Caco-2 (cell line): Measurements from ENCODE around the gene N4BP2. TPM values are rescaled to one million over a fixed set of nuclear protein-coding genes. Genes with fewer than 3 reads are reported as not detected.

Experiments
- BruUV-seq: library from RNA; stranded (reverse); fragments of 400-500 nt; replicated peaks from 2 replicates; lab custom pipeline; 2021; lab: Mats Ljungman, UMichigan
- CTCF ChIA-PET: fragments of 300-600 bp; sonication (Branson Sonifier 250); formaldehyde crosslinking; loops from one replicate; lab custom pipeline; 2022; ENCODE audit warnings: antibody characterized with exemption; lab: Charles Lee
- POLR2A ChIA-PET: fragments of 300-600 bp; sonication (Branson Sonifier 250); formaldehyde crosslinking; loops from one replicate; lab custom pipeline; 2022; ENCODE audit warnings: antibody characterized with exemption; lab: Charles Lee
- DNase-seq, 2 experiments: peaks; one replicate each; pipeline versions ENCODE4 v3.0.0 to v3.0.0-alpha.2; 2020 to 2022
- H3K27me3 ChIP-seq: replicated peaks from 2 replicates; pipeline ENCODE4 v1.6.0; 2011; ENCODE audit warnings: low read length; ENCODE audit not compliant: control insufficient read depth, insufficient read depth
- H3K36me3 ChIP-seq: 2 replicates; pipeline ENCODE4 v1.5.1; 2011; ENCODE audit warnings: low read length; ENCODE audit not compliant: control insufficient read depth, insufficient read depth
- H3K4me1 ChIP-seq: fragments of 250-450 bp; sonication (Bioruptor Pico); 2 replicates; pipeline ENCODE4 v1.5.1; 2020; ENCODE audit warnings: mild to moderate bottlenecking
- H3K4me3 ChIP-seq: 2 replicates; pipeline ENCODE4 v1.5.1; 2011; ENCODE audit warnings: low read depth, mild to moderate bottlenecking, control low read depth, low read length
- H3K9me3 ChIP-seq: fragments of 250-450 bp; sonication (Bioruptor Pico); 2 replicates; pipeline ENCODE4 v1.5.1; 2020; ENCODE audit warnings: mild to moderate bottlenecking, moderate library complexity
- H3K27ac Mint-ChIP-seq: one replicate; pipeline ENCODE4 v1.8.0; 2022; ENCODE audit warnings: mixed read lengths; ENCODE audit not compliant: unreplicated experiment
- H3K27me3 Mint-ChIP-seq: one replicate; pipeline ENCODE4 v1.8.0; 2022; ENCODE audit warnings: mixed read lengths; ENCODE audit not compliant: insufficient read depth, unreplicated experiment
- H3K36me3 Mint-ChIP-seq: one replicate; pipeline ENCODE4 v1.8.0; 2022; ENCODE audit warnings: mild to moderate bottlenecking, mixed read lengths; ENCODE audit not compliant: insufficient read depth, unreplicated experiment
- H3K4me1 Mint-ChIP-seq: one replicate; pipeline ENCODE4 v1.8.0; 2022; ENCODE audit warnings: low read depth, mixed read lengths; ENCODE audit not compliant: unreplicated experiment
- H3K4me3 Mint-ChIP-seq: one replicate; pipeline ENCODE4 v1.8.0; 2022; ENCODE audit warnings: mild to moderate bottlenecking, moderate library complexity, mixed read lengths; ENCODE audit not compliant: unreplicated experiment
- H3K9me3 Mint-ChIP-seq: one replicate; pipeline ENCODE4 v1.8.0; 2022; ENCODE audit warnings: mixed read lengths; ENCODE audit not compliant: unreplicated experiment
- CTCF ChIP-seq, 2 experiments: fragments of 200-600 bp in 1 of 2; IDR thresholded peaks; 1 replicate in 1 of 2; 2 replicates in 1 of 2; pipeline versions ENCODE4 v1.5.1 to v1.8.0; 2011 to 2022; ENCODE audit warnings: antibody characterized with exemption in 1 of 2, control low read depth in 1 of 2, inconsistent platforms in 1 of 2, low read depth in 1 of 2, low read length in 1 of 2, mild to moderate bottlenecking in 1 of 2, moderate library complexity in 1 of 2; ENCODE audit not compliant: insufficient read depth in 1 of 2, severe bottlenecking in 1 of 2, unreplicated experiment in 1 of 2
- intact Hi-C: fragments of 100-400 bp; cut with micrococcal nuclease; formaldehyde crosslinking; loops from one replicate; pipeline ENCODE4 v1.10.0; 2022; ENCODE audit not compliant: unreplicated experiment
- total RNA-seq: library from RNA; stranded (reverse); gene quantifications from 2 replicates; pipeline ENCODE4 v1.2.3, GENCODE V29; 2022

N4BP2 gene
- total RNA-seq, 1 experiment from 2014 or later, result 28.7 TPM

GRCh38 chr4:40150932-40151331 is 94.3 kb downstream of the N4BP2 start:
- no peak overlapping the region for H3K4me3 Mint-ChIP-seq
- Histone ChIP-seq H3K4me1 (peaks cover 15% of the 10 kb centered on the region; the same call in 1 of the 2 replicates), H3K4me3 (no peak overlapping the region), H3K36me3 (no peaks in the 10 kb centered on the region), H3K27me3 (no peaks in the 10 kb centered on the region), H3K9me3 (peaks cover 5% of the 10 kb centered on the region)
- H3K36me3 Mint-ChIP-seq, result peaks cover 44% of the 10 kb centered on the region
- no peak overlapping the region for H3K27ac Mint-ChIP-seq
- CTCF ChIA-PET, result no interaction called here
- no peaks in the 10 kb centered on the region for H3K4me1 Mint-ChIP-seq
- TF ChIP-seq CTCF (IDR thresholded peaks at IDR 0.05; ENCODE audit: insufficient read depth in 1 of 2, low read depth in 1 of 2, low read length in 1 of 2, severe bottlenecking in 1 of 2, unreplicated experiment in 1 of 2), result no peak
- no TSS peak for BruUV-seq
- no peaks in the 10 kb centered on the region for H3K27me3 Mint-ChIP-seq
- DNase-seq, result no peak
- no peaks in the 10 kb centered on the region for H3K9me3 Mint-ChIP-seq
- intact Hi-C loops, result loop anchor here (1.0 to 5.0 kb wide), 5 partner anchors 96 to 566 kb away; no protein-coding TSS in a partner anchor
- POLR2A ChIA-PET, result no interaction called here

GRCh38 chr4:40152637-40153036 is 96.0 kb downstream of the N4BP2 start:
- DNase-seq, result no peak
- Histone ChIP-seq H3K27me3 (no peaks in the 10 kb centered on the region), H3K36me3 (no peaks in the 10 kb centered on the region), H3K9me3 (peaks cover 5% of the 10 kb centered on the region), H3K4me3 (no peak overlapping the region), H3K4me1 (peaks cover 15% of the 10 kb centered on the region; the same call in 1 of the 2 replicates)
- no peak overlapping the region for H3K4me3 Mint-ChIP-seq
- intact Hi-C loops, result loop anchor here (5.0 kb wide), 1 partner anchor 565 kb away; no protein-coding TSS in a partner anchor
- no peaks in the 10 kb centered on the region for H3K9me3 Mint-ChIP-seq
- no peaks in the 10 kb centered on the region for H3K27me3 Mint-ChIP-seq
- TF ChIP-seq CTCF (IDR thresholded peaks at IDR 0.05; ENCODE audit: insufficient read depth in 1 of 2, low read depth in 1 of 2, low read length in 1 of 2, severe bottlenecking in 1 of 2, unreplicated experiment in 1 of 2), result no peak
- H3K4me1 Mint-ChIP-seq, result no peaks in the 10 kb centered on the region
- ChIA-PET CTCF (no interaction called here), POLR2A (no interaction called here)
- H3K27ac Mint-ChIP-seq, result no peak overlapping the region
- no TSS peak for BruUV-seq
- peaks cover 31% of the 10 kb centered on the region for H3K36me3 Mint-ChIP-seq

GRCh38 chr4:40157436-40157835 is 100.8 kb downstream of the N4BP2 start:
- Histone ChIP-seq H3K4me3 (no peak overlapping the region), H3K36me3 (no peaks in the 10 kb centered on the region), H3K27me3 (no peaks in the 10 kb centered on the region), H3K9me3 (no peaks in the 10 kb centered on the region), H3K4me1 (no peaks in the 10 kb centered on the region)
- no peak for TF ChIP-seq CTCF (IDR thresholded peaks at IDR 0.05; ENCODE audit: insufficient read depth in 1 of 2, low read depth in 1 of 2, low read length in 1 of 2, severe bottlenecking in 1 of 2, unreplicated experiment in 1 of 2)
- H3K4me1 Mint-ChIP-seq, result no peaks in the 10 kb centered on the region
- ChIA-PET POLR2A (no interaction called here), CTCF (no interaction called here)
- no peaks in the 10 kb centered on the region for H3K27me3 Mint-ChIP-seq
- peaks cover 12% of the 10 kb centered on the region for H3K36me3 Mint-ChIP-seq
- H3K4me3 Mint-ChIP-seq, result no peak overlapping the region
- H3K27ac Mint-ChIP-seq, result no peak overlapping the region
- no peak for DNase-seq
- no peaks in the 10 kb centered on the region for H3K9me3 Mint-ChIP-seq
- BruUV-seq, result no TSS peak
- intact Hi-C loops, result no loop called here
